Lower leg skin (tissue), 3 donors: ENCODE measurements around the gene PRLR.

Experiments used
- CTCF ChIP-seq, 3 donors: fragments of 450-650 bp; IDR thresholded peaks; one replicate each; pipeline ENCODE4 v1.5.1; 2016; ENCODE audit warnings: antibody characterized with exemption in 3 of 3, mild to moderate bottlenecking in 3 of 3, moderate library complexity in 2 of 3
- POLR2A ChIP-seq, 2 donors: fragments of 450-650 bp; IDR thresholded peaks; one replicate each; pipeline ENCODE4 v1.6.1; 2016 to 2017; ENCODE audit warnings: antibody characterized with exemption in 2 of 2, mild to moderate bottlenecking in 1 of 2, moderate library complexity in 1 of 2

- no peak for TF ChIP-seq CTCF (IDR thresholded peaks at IDR 0.05)
- TF ChIP-seq POLR2A (IDR thresholded peaks at IDR 0.05), result no peak
Observed at GRCh38 chr5:35182486-35182885, 47.8 kb downstream of the PRLR start.
